Measurements from ENCODE around the gene LRFN4.

The LRFN4 gene

GRCh38 chr11:66845876-66846212 is 11.0 kb upstream of the LRFN4 start:
- no peak for DNase-seq

DNA sequence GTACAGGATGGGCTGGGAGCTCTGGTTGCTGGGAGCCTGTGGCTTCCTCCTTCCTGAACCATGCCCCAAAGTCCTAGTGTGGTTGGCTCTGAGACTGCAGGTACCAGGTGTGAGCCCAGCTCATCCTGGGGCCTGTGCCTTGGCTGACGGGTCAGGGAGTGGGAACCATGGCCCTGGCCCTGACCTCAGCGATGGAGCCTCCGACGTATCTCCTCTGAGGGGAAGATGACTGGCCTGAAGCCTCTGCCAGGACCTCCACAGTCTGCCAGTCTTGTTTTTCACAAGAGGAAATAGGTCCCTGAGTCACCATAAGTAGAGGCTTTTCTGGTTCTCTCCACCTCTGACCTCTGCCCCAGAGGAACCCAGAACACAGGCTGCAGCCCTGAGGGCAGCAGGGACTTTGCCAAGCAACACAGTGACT is 10.2 kb upstream of the LRFN4 start:
- DNase-seq = no peak

DNA sequence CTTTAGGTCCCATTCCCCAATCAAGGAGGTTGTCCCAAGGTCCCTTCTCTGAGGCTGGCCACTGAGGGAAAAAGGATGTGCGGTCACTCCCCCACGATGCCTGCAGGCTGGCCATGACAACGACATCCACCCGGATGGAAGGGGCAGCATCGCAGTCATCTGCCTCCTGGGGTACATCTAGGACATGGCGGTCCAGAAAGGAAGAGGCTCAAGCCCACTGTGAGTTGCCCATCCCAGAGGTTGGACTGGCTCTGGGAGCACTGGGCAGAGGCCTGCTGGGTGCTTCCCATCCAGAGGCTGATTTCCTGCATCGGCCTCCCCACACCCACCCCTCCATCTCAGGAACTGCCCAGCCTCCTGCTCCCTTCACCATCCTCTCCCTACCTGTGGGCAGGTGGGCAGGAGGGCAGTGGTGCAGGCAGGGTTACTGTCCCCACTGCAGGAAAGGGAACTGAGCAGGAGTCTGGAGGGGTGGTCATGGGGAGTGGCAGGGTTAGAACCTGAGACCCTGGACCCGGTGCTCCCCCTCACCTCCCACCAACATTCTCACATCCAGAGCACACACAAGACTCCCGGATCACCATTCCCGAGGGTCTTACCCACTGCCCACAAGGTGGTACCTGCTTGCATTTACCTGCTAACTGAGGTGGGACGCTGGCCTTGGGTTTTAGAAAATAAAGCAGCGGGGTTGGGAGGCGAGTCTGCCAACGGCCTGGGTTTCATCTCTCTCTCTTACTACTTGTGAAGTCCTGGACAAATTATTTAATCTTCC is 9.2 kb upstream of the LRFN4 start:
- DNase-seq = no peak

DNA sequence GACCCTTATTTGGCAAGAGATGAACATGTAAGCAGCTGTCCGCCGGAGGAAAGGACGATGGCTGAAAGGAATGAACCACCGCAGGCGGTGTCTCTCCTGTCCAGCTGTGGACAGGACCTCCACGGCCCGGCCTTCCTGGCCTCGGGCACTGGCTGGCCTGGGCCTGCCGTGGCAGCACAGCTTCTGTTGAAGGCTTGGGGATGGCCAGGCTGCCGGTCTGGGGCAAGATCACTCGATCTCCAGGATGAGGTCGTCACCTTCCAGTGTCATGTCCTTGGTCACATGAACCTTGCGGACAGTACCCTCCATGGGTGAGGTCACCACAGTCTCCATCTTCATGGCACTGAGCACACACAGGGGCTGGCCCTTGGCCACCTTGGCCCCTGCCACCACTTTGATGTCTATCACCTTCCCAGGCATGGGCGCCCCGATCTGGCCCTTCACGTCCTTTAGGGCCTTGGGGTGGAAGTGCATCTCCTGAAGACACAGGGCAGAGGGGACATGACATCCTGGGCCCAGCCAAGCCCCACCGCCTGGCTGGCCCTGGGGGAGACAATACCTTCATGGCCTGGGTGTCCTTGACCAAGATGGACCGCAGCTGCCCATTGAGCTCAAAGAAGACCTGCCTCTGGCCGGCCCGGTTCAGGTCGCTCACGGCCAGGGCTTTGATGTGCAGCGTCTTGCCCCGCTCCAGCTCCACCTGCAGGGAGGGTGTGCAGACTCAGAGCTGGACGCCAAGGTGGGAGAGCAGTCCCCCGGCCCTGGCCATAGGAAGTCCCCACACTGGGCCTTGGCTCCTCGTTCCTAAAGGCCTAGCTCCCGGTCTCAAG is 8.0 kb upstream of the LRFN4 start:
- DNase-seq = no peak

DNA sequence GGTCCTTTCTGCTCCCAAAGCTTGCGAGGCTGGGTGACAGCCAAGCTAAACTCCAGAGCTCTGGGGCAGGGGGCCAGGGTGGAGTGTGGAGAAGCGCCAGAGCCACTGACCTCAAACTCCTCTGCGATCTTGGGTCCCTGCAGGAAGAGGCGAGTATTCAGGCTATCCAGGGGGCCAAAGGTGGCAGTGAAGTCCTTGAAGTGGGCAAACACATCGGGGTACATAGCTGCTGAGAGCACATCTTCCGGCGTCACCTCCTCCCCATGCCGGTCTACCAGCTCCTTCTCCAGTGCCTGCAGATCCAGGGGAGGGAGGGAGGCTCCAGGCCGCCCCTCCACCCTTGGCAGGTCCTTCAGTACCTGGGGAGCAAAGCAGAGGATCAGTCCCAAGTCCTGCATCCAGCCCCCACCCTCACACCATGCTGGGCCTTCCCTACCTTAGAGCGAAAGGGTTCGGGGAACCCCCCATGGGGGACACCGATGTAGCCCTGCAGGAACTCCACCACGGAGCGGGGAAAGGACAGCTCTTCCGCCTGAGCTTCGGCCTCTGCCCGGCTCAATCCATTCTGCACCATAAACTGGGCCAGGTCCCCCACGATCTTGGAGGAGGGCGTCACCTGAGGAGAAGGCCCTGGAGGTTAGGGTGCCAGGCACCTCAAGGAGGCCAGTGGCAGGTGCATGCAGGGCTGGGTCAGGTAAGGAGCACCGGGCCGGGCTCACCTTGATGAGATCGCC is 7.2 kb upstream of the LRFN4 start:
- no peak for DNase-seq

- DNase-seq = no peak
These were observed 6.7 kb upstream of the LRFN4 start for GRCh38 chr11:66850235-66850587.

DNA sequence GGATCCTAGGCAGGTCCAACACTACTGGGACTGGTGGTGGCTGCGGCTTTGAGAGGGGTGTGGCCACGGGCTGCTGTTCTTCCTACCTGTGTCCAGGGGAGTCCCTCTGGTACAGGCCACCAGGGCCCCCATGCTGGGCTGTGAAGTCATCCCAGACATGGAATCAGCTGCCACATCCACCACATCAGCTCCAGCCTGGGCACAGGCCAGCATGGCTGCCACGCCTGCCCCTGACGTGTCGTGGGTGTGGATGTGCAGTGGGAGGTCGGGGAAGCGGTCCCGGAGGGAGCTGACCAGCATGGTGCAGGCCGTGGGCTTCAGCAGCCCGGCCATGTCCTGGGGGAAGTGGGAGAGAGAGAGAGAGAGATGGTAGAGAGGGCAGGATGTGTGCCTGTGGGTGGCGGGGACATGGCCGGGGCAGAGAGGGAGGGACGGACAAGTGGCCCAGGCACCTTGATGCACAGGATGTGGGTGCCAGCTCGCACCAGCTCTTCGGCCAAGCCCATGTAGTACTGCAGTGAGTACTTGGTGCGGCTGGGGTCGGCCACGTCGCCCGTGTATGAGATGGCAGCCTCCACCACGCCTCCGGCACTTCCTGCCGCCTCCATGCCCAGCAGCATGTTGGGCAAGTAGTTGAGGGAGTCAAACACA is 6.2 kb upstream of the LRFN4 start:
- DNase-seq = no peak

DNA sequence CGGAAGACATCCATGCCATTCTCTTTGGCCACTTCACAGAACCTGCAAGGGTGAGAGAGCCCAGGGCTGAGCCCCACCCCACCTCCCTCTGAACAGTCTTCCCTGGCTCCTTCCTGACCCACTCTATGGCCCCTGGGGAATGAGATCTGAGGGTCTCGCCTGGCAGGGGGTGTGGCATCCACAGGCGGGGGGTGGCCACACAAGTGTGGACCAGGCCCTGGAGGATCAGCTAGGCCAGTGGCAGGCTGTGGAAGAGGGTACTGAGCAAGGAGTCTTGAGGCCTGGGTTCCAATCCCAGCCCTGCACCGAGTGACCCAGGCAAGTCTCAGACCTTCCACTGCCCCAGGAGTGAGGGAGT is 5.6 kb upstream of the LRFN4 start:
- no peak for DNase-seq

DNA sequence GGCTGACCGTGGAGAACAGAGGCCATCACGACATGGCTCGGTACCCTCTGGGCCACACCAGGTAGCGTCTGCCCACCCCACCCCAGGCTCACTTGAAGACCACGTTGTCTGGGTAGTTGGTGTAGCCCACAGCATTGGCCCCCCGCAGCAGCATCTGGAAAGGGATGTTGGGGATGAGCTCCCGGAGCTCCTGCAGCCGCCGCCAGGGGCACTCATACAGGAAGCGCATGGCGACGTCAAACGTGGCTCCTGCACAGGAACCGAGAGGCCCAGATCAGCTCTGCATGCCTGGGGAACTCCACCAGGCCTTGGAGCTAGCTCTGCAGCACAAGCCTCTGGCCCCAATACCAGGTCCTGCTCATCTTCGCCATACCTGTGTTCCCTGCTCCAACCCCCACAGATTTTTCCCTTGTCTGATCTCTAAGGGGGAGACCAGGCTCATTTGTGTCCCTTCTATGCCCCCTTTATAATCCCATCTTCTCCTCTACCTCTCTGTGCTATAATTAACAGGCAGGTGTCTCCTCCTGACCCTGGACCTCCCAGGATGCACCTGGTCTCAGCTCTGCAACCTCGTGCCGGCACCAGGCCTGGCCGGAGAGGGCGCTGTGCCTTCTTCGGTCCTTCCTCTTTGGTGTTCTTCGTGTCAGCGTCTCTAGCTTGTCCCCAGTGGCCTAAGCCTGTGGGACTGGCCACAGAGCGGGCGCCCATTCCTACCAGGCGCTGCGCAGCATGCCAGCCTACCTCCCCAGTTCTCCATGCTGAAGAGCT is 5.0 kb upstream of the LRFN4 start:
- no peak for DNase-seq

- no peak for DNase-seq
These were observed 4.2 kb upstream of the LRFN4 start for GRCh38 chr11:66852466-66853241.

DNA sequence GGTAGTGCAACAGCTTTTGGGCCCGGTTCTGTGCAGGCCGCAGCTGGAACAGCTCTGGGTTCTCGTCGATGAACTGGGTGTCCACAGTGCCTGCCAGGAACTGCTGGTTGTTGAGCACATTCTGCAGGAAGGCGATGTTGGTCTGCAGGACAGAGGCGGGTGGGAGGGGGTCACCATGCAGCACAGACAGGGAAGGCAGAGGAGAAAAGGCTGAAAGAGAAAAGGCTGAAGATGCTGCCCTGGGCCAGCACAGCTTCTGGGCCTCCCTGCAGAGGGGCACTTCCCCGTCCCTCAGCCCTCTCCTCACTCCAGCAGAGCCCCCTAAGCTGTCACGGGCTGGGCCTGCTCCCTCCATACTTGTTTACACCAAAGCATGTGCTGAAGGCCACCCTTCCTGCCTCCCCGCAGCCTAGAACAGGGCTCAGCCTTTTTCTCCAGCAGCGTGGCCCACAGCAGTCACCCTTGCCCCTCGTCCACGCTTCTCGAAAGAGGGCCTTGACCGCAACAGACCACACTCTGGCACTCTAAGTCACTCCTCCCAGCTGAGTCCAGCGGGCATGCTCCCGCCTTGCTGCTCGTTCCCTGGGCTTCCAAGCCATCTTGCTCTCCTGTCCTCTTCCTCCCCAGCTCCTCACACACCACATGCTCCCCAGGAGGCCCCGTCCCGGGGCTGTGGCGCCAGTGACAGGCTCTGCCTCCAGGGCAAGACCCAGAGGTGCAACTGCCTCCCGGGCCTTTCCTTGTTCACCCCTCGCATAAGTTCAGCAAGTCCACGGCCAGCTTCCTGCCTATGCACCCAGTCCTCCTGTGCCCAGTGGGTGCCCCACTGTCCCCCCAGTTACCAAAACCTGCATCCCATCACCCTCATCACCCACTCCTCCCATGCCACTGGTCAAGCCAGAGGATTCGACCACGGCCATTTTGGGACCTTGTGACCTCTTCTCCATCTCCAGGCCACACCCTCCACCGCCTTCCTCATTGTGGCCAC is 3.3 kb upstream of the LRFN4 start:
- no peak for DNase-seq

GRCh38 chr11:66854231-66854661 is 2.6 kb upstream of the LRFN4 start:
- DNase-seq = no peak

DNA sequence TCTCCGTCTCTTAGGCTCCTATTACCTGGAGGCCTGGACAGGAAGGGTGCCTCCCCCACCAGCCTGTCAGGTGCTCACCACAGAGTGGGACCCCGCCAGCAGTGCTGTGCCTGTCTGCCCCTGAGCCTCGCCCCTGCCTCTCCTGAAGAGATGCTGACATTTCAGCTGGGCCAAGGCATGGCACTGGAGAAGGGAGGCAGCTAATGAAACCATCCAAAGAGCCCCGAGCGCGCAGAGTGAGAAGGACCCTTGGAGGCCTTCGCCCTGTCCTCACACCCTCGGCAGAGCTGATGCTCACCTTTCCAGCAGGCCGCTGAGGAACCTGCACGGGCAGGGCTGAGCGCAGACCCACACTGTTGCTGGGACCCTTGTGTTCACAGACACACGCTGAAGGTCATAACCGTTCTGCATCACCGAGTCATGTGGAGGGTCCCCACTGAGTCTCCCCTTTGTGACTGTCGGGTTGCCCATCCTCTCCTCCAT is 2.1 kb upstream of the LRFN4 start:
- no peak for DNase-seq

DNA sequence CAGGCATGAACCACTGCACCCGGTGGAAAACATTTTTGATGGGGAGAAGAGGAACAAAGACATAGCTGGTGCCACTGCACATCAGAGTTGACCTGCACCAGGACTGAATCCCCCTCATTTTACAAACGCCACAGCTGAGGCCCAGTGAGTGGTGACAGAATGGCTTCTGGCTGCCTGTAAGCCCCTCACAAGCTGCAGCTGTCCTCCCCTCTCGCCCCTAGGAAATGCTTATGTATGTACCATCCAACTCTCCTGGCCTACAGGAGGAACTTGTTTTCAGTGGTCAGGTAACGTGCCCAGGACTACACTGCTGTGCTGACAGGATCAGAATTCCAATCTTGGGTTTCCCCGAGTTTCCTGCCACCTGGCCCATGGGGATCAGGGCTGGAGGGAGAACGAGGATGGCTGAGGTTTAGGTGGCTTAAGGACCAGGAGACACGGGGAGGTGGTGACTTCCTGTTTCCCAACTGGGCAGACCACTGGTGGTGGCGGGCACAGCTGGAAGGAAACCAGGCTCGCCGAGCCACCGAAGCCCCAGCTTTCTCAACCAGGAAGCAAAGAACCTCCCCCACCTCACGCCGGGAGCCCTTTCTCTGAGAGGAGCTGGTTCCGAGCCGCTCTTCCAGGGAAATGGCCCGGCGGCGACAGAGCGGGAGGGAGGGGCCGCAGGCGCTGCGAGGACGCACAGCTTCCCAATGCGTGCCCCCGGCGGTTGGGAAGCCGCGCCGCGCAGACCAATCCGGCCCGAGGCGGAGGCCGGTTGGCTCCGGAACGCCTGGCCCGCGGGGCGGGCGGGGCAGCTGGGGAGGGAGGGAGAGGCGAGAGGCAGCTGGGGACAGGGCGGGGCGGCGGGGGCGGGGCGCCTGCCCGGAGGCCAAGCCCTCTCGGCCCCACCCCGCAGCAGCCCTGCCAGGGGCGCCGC is 1.0 kb upstream of the LRFN4 start:
- peak; percentile 70 to 80 for DNase-seq

DNA sequence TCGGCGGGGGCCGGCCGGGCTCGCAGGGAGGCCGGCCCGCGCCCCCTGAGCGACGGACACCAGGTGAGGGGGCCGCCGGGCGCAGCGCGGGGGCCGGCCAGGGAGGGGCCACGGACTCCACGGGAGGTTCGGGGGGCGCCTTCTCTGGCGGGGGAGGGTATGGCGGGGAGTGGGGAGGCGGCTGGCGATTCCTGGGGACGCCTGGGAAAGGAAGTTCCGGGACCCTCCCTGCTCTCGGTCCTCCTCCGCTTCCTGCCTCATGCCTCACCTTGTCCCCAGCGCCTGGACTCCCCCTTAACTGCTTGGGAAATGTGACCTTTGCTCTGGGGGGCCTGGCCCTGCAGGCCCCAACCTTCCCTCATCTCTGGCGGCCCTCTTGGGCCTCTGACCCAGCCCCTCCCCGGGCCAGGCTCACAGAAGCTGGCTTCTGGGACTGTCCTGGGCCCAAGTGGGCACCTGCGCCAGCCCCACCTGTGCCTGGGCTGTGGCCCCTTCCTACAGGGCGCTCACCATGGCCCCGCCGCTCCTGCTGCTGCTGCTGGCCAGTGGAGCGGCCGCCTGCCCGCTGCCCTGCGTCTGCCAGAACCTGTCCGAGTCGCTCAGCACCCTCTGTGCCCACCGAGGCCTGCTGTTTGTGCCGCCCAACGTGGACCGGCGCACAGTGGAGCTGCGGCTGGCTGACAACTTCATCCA is 516 bp downstream of the LRFN4 start:
- DNase-seq = peak in 1 of 2 experiments; percentile 8

DNA sequence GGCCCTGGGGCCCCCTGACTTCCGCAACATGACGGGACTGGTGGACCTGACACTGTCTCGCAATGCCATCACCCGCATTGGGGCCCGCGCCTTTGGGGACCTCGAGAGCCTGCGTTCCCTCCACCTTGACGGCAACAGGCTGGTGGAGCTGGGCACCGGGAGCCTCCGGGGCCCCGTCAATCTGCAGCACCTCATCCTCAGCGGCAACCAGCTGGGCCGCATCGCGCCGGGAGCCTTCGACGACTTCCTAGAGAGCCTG is 992 bp downstream of the LRFN4 start:
- DNase-seq = no peak

GRCh38 chr11:66858186-66858938 is 1.5 kb downstream of the LRFN4 start:
- DNase-seq = no peak
